Ovary (tissue), 9 donors: ENCODE results near the gene ZNF236. TPM values are rescaled to one million over a fixed set of nuclear protein-coding genes. Genes with fewer than 3 reads are reported as not detected.

Source experiments
- DNase-seq, 5 donors: peaks; one replicate each; pipeline ENCODE4 v3.0.0-alpha.2; 2019 to 2020
- H3K27ac ChIP-seq, 2 donors: fragments of 200-600 bp; one replicate each; pipeline versions ENCODE4 v1.5.1 to v1.8.0; 2019 to 2022
- H3K27me3 ChIP-seq: fragments of 200-600 bp; one replicate; pipeline ENCODE4 v1.8.0; 2022
- H3K36me3 ChIP-seq: fragments of 200-600 bp; sonication (generic); one replicate; pipeline ENCODE4 v1.5.1; 2019
- H3K4me1 ChIP-seq: one replicate; pipeline ENCODE4 v1.8.1; 2013; ENCODE audit warnings: mild to moderate bottlenecking, moderate library complexity; ENCODE audit not compliant: insufficient read depth
- H3K4me3 ChIP-seq: fragments of 200-600 bp; sonication (generic); one replicate; pipeline ENCODE4 v1.5.1; 2017
- H3K9me3 ChIP-seq, 2 donors: fragments of 200-600 bp in 1 of 2; sonication (generic) in 1 of 2; one replicate each; pipeline versions ENCODE4 v1.5.1 to v1.8.1; 2013 to 2019; ENCODE audit warnings: mild to moderate bottlenecking in 1 of 2, moderate library complexity in 1 of 2
- CTCF ChIP-seq, 3 donors: fragments of 450-650 bp in 2 of 3; fragments of 200-600 bp in 1 of 3; IDR thresholded peaks; one replicate each; pipeline versions ENCODE4 v1.5.1 to v1.8.0; 2016 to 2022; ENCODE audit warnings: antibody characterized with exemption in 3 of 3, mild to moderate bottlenecking in 1 of 3
- EP300 ChIP-seq: sonication (generic); formaldehyde crosslinking; IDR thresholded peaks from one replicate; pipeline ENCODE4 v1.6.1; 2017; ENCODE audit warnings: antibody characterized with exemption
- POLR2A ChIP-seq: fragments of 450-650 bp; IDR thresholded peaks from one replicate; pipeline ENCODE4 v1.6.1; 2017; ENCODE audit warnings: antibody characterized with exemption, mild to moderate bottlenecking, moderate library complexity
- WGBS, 3 donors: extraction: QIAGEN DNeasy Blood & Tissue Kit in 1 of 3; methylation state at CpG; one replicate each; pipeline versions ENCODE4 v1.1.5 to v1.1.7; 2013 to 2017; 5-methylcytosine and 5-hydroxymethylcytosine counted together
- intact Hi-C, 4 donors: fragments of 100-400 bp; cut with DNase I; formaldehyde crosslinking; loops; one replicate each; pipeline versions ENCODE4 v1.11.0 to v1.15.1; 2022 to 2023
- polyA plus RNA-seq, 2 donors: library from polyadenylated mRNA; stranded (reverse); fragments of 200-250 nt in 1 of 2; fragments of 350-450 nt in 1 of 2; fragmentation: Illumina TruSeq in 1 of 2; extraction: RNeasy Lipid Tissue Mini Kit (QIAGEN cat#74804) in 1 of 2; gene quantifications; one replicate each; pipeline ENCODE4 v1.2.3, GENCODE V29; 2013 to 2014
- total RNA-seq, 7 donors: library from RNA; depleted of rRNA in 2 of 7; stranded (reverse); fragments of >200 nt in 2 of 7; fragmentation: NEBNext Ultra II Directional in 3 of 7; extraction: Animal tissue kit (Norgen Biotek cat#: 25700) in 3 of 7; gene quantifications; one replicate each; pipeline versions ENCODE4 v1.1.0 to v1.2.4, GENCODE V29; 2016 to 2023
- donor health status: DM: no; HTN: no; CAD: no; lungs with moderate emphysema.
- donor health status: DM: no; HTN: no; CAD: no.
- donor health status: Bipolar disorder and iron deficiency.
- donor health status: DM: yes; HTN: yes; CAD: no.
- donor health status: DM: no; HTN: no; CAD: no.
- donor health status: DM: yes; HTN: yes; CAD: no.

The ZNF236 gene
- total and polyA plus RNA-seq, 9 donors = 3.9 to 30.3 (median 24.1) TPM

GRCh38 chr18:76915456-76915855 is 93.1 kb downstream of the ZNF236 start:
- H3K9me3 ChIP-seq = no peaks in the 10 kb centered on the region
- no peaks in the 10 kb centered on the region for H3K27me3 ChIP-seq
- 75 to 79% (median 77%) methylated on average over 5 of the region's 5 CpGs for WGBS, 3 donors
- H3K4me3 ChIP-seq = no peak overlapping the region
- TF ChIP-seq EP300 = no peak
- no peak for TF ChIP-seq POLR2A
- no peak for TF ChIP-seq CTCF (IDR thresholded peaks at IDR 0.05)
- H3K4me1 ChIP-seq = no peaks in the 10 kb centered on the region
- intact Hi-C loops = no loop called here
- no peak overlapping the region for H3K27ac ChIP-seq
- no peaks in the 10 kb centered on the region for H3K36me3 ChIP-seq
- no peak for DNase-seq

- no peaks in the 10 kb centered on the region for H3K36me3 ChIP-seq
- intact Hi-C loops = no loop called here
- 85 to 87% (median 87%) methylated on average over 5 of the region's 5 CpGs for WGBS, 3 donors
Observed at GRCh38 chr18:76920974-76921373, 98.6 kb downstream of the ZNF236 start.

GRCh38 chr18:76922107-76922506 is 99.8 kb downstream of the ZNF236 start:
- WGBS, 3 donors = 60 to 66% (median 65%) methylated on average over 10 of the region's 10 CpGs
- no peak overlapping the region for H3K27ac ChIP-seq
- H3K9me3 ChIP-seq = no peaks in the 10 kb centered on the region
- H3K4me3 ChIP-seq = no peak overlapping the region
- no peak for DNase-seq
- H3K4me1 ChIP-seq = no peaks in the 10 kb centered on the region
- H3K27me3 ChIP-seq = no peaks in the 10 kb centered on the region
- no peaks in the 10 kb centered on the region for H3K36me3 ChIP-seq
- TF ChIP-seq EP300 (no peak), POLR2A (no peak), CTCF (IDR thresholded peaks at IDR 0.05) (no peak)
- intact Hi-C loops = no loop called here

More at GRCh38 chr18:76920974-76921373, 98.6 kb downstream of the ZNF236 start:
- Histone ChIP-seq H3K27ac (no peak overlapping the region), H3K9me3 (no peaks in the 10 kb centered on the region), H3K27me3 (no peaks in the 10 kb centered on the region), H3K4me3 (no peak overlapping the region), H3K4me1 (no peaks in the 10 kb centered on the region)
- TF ChIP-seq EP300 (no peak), POLR2A (no peak)
- DNase-seq = no peak

GRCh38 chr18:76923485-76924085 is 101.2 kb downstream of the ZNF236 start:
- no peak for TF ChIP-seq CTCF (IDR thresholded peaks at IDR 0.05)
- TF ChIP-seq EP300 = no peak
- no peak for TF ChIP-seq POLR2A
- no peaks in the 10 kb centered on the region for H3K36me3 ChIP-seq
- no peaks in the 10 kb centered on the region for H3K4me1 ChIP-seq
- no peak overlapping the region for H3K4me3 ChIP-seq
- no peak overlapping the region for H3K27ac ChIP-seq
- H3K9me3 ChIP-seq = no peaks in the 10 kb centered on the region
- H3K27me3 ChIP-seq = no peaks in the 10 kb centered on the region
- WGBS, 3 donors = 70 to 76% (median 70%) methylated on average over 3 of the region's 3 CpGs
- intact Hi-C loops = no loop called here
- DNase-seq = no peak

GRCh38 chr18:76925501-76925900 is 103.1 kb downstream of the ZNF236 start:
- H3K27ac ChIP-seq = no peak overlapping the region
- H3K4me1 ChIP-seq = no peaks in the 10 kb centered on the region
- DNase-seq = no peak
- no peaks in the 10 kb centered on the region for H3K36me3 ChIP-seq
- no peaks in the 10 kb centered on the region for H3K27me3 ChIP-seq
- intact Hi-C loops = no loop called here
- WGBS, 3 donors = 74 to 86% (median 75%) methylated on average over 8 of the region's 8 CpGs
- no peak overlapping the region for H3K4me3 ChIP-seq
- H3K9me3 ChIP-seq = no peaks in the 10 kb centered on the region
- TF ChIP-seq EP300 (no peak), CTCF (IDR thresholded peaks at IDR 0.05) (no peak), POLR2A (no peak)
